HCT116 (cell line): ENCODE data around the gene DDX24. TPM values are rescaled to one million over a fixed set of nuclear protein-coding genes. Genes with fewer than 3 reads are reported as not detected.

Experiments used
- ATAC-seq: fragments of 200-7000 bp; cut with Tn5 transposase; 2 replicates; pipeline ENCODE4 v1.9.1; 2020; ENCODE audit warnings: mild to moderate bottlenecking, moderate library complexity
- BruUV-seq: library from RNA; stranded (reverse); fragments of 400-500 nt; replicated peaks from 2 replicates; lab custom pipeline; 2021; lab: Mats Ljungman, UMichigan
- CTCF ChIA-PET: fragments of 300-600 bp; sonication (Branson Sonifier 250); formaldehyde crosslinking; loops from one replicate; lab custom pipeline; 2021; ENCODE audit warnings: antibody characterized with exemption; lab: Charles Lee
- POLR2A ChIA-PET: fragments of 300-600, 350-600 bp; sonication (Branson Sonifier 250); formaldehyde crosslinking; loops from one replicate; lab custom pipeline; 2021; ENCODE audit warnings: antibody characterized with exemption; lab: Charles Lee
- RAD21 ChIA-PET, 2 experiments: fragments of 300-600 bp; sonication (Branson Sonifier 250); formaldehyde crosslinking; loops; one replicate each; lab custom pipeline; 2023; ENCODE audit warnings: low total read pairs in 2 of 2; ENCODE audit not compliant: uncharacterized antibody in 2 of 2, unreplicated experiment in 2 of 2, low non-redundant PET in 1 of 2; lab: Charles Lee
- DNase-seq: peaks from one replicate; pipeline ENCODE4 v3.0.0-alpha.2; 2010; ENCODE audit warnings: low read depth, low spot score
- H2AFZ ChIP-seq: fragments of 200-600 bp; shearing (Covaris generic), sonication (generic); 2 replicates; pipeline ENCODE4 v1.6.1; 2017; ENCODE audit warnings: low read depth, mixed run types, mixed read lengths, antibody characterized with exemption, low read length; ENCODE audit not compliant: poor library complexity, severe bottlenecking
- H3K27ac ChIP-seq: 2 replicates; pipeline ENCODE4 v1.5.1; 2012; ENCODE audit warnings: low read depth, low read length
- H3K27me3 ChIP-seq: fragments of 200-600 bp; sonication (generic); 2 replicates; pipeline ENCODE4 v1.6.1; 2016; ENCODE audit warnings: mixed run types, low read length, mixed read lengths; ENCODE audit not compliant: insufficient read depth
- H3K36me3 ChIP-seq, 2 experiments: fragments of 200-500 bp in 1 of 2; fragments of 200-600 bp in 1 of 2; sonication (Bioruptor generic) in 1 of 2; sonication (generic) in 1 of 2; 2 replicates each; pipeline versions ENCODE4 v1.5.1 to v1.6.1; 2014 to 2016; ENCODE audit warnings: low read length in 2 of 2, inconsistent platforms in 1 of 2, mixed read lengths in 1 of 2, mixed run types in 1 of 2; ENCODE audit not compliant: insufficient read depth in 2 of 2, control insufficient read depth in 1 of 2
- H3K4me1 ChIP-seq, 2 experiments: fragments of 200-600 bp in 1 of 2; sonication (generic) in 1 of 2; 2 replicates each; pipeline versions ENCODE4 v1.5.1 to v1.6.1; 2012 to 2017; ENCODE audit warnings: low read length in 2 of 2, inconsistent platforms in 1 of 2, mild to moderate bottlenecking in 1 of 2, mixed read lengths in 1 of 2, mixed run types in 1 of 2, moderate library complexity in 1 of 2; ENCODE audit not compliant: insufficient read depth in 2 of 2, control insufficient read depth in 1 of 2
- H3K4me2 ChIP-seq: fragments of 200-600 bp; sonication (generic); 2 replicates; pipeline ENCODE4 v1.6.1; 2017; ENCODE audit warnings: mixed run types, low read length, mixed read lengths
- H3K4me3 ChIP-seq, 2 experiments: fragments of 200-600 bp in 1 of 2; sonication (generic) in 1 of 2; replicated peaks in 1 of 2; 2 replicates each; pipeline ENCODE4 v1.5.1; 2011 to 2016; ENCODE audit warnings: low read length in 2 of 2, control low read depth in 1 of 2, low read depth in 1 of 2, mild to moderate bottlenecking in 1 of 2, mixed read lengths in 1 of 2, mixed run types in 1 of 2
- H3K79me2 ChIP-seq: fragments of 200-600 bp; sonication (generic); 2 replicates; pipeline ENCODE4 v1.6.1; 2017; ENCODE audit warnings: mild to moderate bottlenecking, mixed run types, low read length, moderate library complexity, mixed read lengths; ENCODE audit not compliant: insufficient read depth
- H3K9ac ChIP-seq: fragments of 200-600 bp; sonication (generic); 2 replicates; pipeline ENCODE4 v1.6.1; 2016; ENCODE audit warnings: low read length, mixed read lengths
- H3K9me2 ChIP-seq: fragments of 200-600 bp; sonication (generic), shearing (Covaris generic); 2 replicates; pipeline ENCODE4 v1.6.1; 2017; ENCODE audit warnings: mixed run types, mild to moderate bottlenecking, moderate library complexity; ENCODE audit not compliant: insufficient read depth
- H3K9me3 ChIP-seq, 2 experiments: fragments of 200-500 bp in 1 of 2; fragments of 200-600 bp in 1 of 2; sonication (Bioruptor generic) in 1 of 2; sonication (generic) in 1 of 2; 2 replicates each; pipeline ENCODE4 v1.6.1; 2014 to 2017; ENCODE audit warnings: low read length in 2 of 2, mixed read lengths in 2 of 2, inconsistent platforms in 1 of 2, low read depth in 1 of 2, mild to moderate bottlenecking in 1 of 2, mixed run types in 1 of 2, moderate library complexity in 1 of 2; ENCODE audit not compliant: control insufficient read depth in 1 of 2, insufficient read depth in 1 of 2
- H4K20me1 ChIP-seq: fragments of 200-600 bp; sonication (generic), shearing (Covaris generic); 2 replicates; pipeline ENCODE4 v1.6.1; 2017; ENCODE audit warnings: mixed run types, mild to moderate bottlenecking, moderate library complexity; ENCODE audit not compliant: insufficient read depth
- ATF3 ChIP-seq: IDR thresholded peaks from 2 replicates; pipeline ENCODE4 v1.6.1; 2012
- CBX3 ChIP-seq: IDR thresholded peaks from 2 replicates; pipeline ENCODE4 v1.6.1; 2012; ENCODE audit warnings: low read depth
- CEBPB ChIP-seq: IDR thresholded peaks from 2 replicates; pipeline ENCODE4 v1.6.1; 2012; ENCODE audit warnings: low read depth
- ELF1 ChIP-seq: IDR thresholded peaks from 2 replicates; pipeline ENCODE4 v1.6.1; 2012; ENCODE audit warnings: low read depth, borderline replicate concordance
- EZH2 ChIP-seq: fragments of 200-600 bp; sonication (generic); IDR thresholded peaks from 2 replicates; pipeline ENCODE4 v1.6.1; 2017; ENCODE audit warnings: antibody characterized with exemption, mixed run types
- FOSL1 ChIP-seq: IDR thresholded peaks from 2 replicates; pipeline ENCODE4 v1.6.1; 2012; ENCODE audit warnings: low read depth
- SRF ChIP-seq: IDR thresholded peaks from 2 replicates; pipeline ENCODE4 v1.6.1; 2012; ENCODE audit warnings: low read depth
- TCF7L2 ChIP-seq: IDR thresholded peaks from 2 replicates; pipeline ENCODE4 v1.7.0; 2011; ENCODE audit warnings: borderline replicate concordance, inconsistent platforms; ENCODE audit not compliant: insufficient read depth, insufficient read length; ENCODE audit errors: extremely low read depth
- ZFX ChIP-seq: fragments of 450-650 bp; IDR thresholded peaks from 2 replicates; pipeline ENCODE4 v1.6.1; 2017
- ZNF274 ChIP-seq: fragments of 200-500 bp; sonication (Bioruptor generic); IDR thresholded peaks from 2 replicates; pipeline ENCODE4 v1.6.1; 2014; ENCODE audit warnings: mild to moderate bottlenecking, low read depth, low read length, inconsistent platforms
- intact Hi-C: fragments of 100-400 bp; cut with micrococcal nuclease; formaldehyde crosslinking; loops from 2 replicates; pipeline ENCODE4 v1.10.0; 2022
- total RNA-seq: library from RNA; stranded (reverse); gene quantifications from one replicate; pipeline ENCODE4 v1.2.1, GENCODE V29; 2021; ENCODE audit not compliant: unreplicated experiment
- TF ChIP-seq, protein P1 (sequence below): IDR thresholded peaks from 2 replicates; pipeline ENCODE4 v1.6.1; 2011; ENCODE audit warnings: mild to moderate bottlenecking, low read length, moderate library complexity; ENCODE audit not compliant: insufficient replicate concordance; ENCODE audit errors: extremely low read depth
- TF ChIP-seq, protein P2 (sequence below), 3 experiments: fragments of 200-600 bp in 1 of 3; sonication (generic) in 1 of 3; IDR thresholded peaks in 2 of 3; conservative IDR thresholded peaks in 1 of 3; 2 replicates each; pipeline ENCODE4 v1.5.1; 2012 to 2017; ENCODE audit warnings: low read depth in 2 of 3, low read length in 2 of 3, antibody characterized with exemption in 1 of 3, borderline replicate concordance in 1 of 3, control low read depth in 1 of 3, mild to moderate bottlenecking in 1 of 3, mixed read lengths in 1 of 3, mixed run types in 1 of 3, moderate library complexity in 1 of 3; ENCODE audit not compliant: insufficient read depth in 1 of 3
- TF ChIP-seq, protein P3 (sequence below): IDR thresholded peaks from 2 replicates; pipeline ENCODE4 v1.6.1; 2012; ENCODE audit warnings: low read depth

Gene DDX24
- total RNA-seq, 1 experiment from 2014 or later: 169 TPM

DNA sequence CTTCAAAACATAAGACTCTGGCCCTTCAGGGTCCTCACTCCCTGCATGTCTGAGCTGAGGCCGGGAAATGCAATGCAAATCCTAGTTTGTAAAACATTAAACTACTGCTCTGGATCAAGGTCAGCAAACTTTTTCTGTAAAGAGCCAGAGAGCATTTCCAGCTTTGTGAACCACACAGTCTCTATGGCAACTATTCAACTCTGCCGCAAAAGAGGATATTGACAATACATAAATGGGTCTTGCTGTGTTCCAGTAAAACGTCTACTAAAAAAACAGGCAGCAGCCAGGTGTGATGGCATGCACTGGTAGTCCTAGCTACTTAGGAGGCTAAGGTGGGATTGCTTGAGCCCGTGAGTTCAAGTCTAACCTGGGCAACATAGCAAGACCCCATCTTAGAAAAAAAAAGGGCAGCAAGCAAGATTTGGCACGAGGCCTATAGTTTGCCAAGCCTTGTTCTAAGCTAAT lies 22.3 kb downstream of the DDX24 start:
- ChIA-PET POLR2A (no interaction called here), CTCF (interaction anchor here (2.7 kb wide), 1 partner anchor 73 kb away, joined by 5 read pairs; no protein-coding TSS in a partner anchor), RAD21 (no interaction called here)
- H3K27me3 ChIP-seq: no peaks in the 10 kb centered on the region
- H3K9ac ChIP-seq: no peak overlapping the region
- H3K27ac ChIP-seq: no peak overlapping the region
- DNase-seq (no peak), ATAC-seq (no peak)
- H2AFZ ChIP-seq: no peak overlapping the region
- H3K4me1 ChIP-seq: 0 out of 4 replicates have a peak, but pooled peaks cover 0 to 5% of the 10 kb centered on the region in 2 experiments
- no TSS peak for BruUV-seq
- intact Hi-C loops: no loop called here
- H3K4me2 ChIP-seq: no peak overlapping the region
- H3K36me3 ChIP-seq: peaks cover 61 to 67% of the 10 kb centered on the region in 2 experiments
- H4K20me1 ChIP-seq: peaks cover 6% of the 10 kb centered on the region; the same call in 1 of the 2 replicates
- no peaks in the 10 kb centered on the region for H3K9me3 ChIP-seq
- H3K9me2 ChIP-seq: no peaks in the 10 kb centered on the region
- peaks cover 54% of the 10 kb centered on the region for H3K79me2 ChIP-seq
- H3K4me3 ChIP-seq: no peak overlapping the region
- TF ChIP-seq EZH2 (no peak), CEBPB (no peak), ZNF274 (no peak), TCF7L2 (no peak), FOSL1 (no peak), ATF3 (no peak), SRF (no peak), ELF1 (no peak), ZFX (no peak), CBX3 (no peak)
- TF ChIP-seq, protein P1, sequence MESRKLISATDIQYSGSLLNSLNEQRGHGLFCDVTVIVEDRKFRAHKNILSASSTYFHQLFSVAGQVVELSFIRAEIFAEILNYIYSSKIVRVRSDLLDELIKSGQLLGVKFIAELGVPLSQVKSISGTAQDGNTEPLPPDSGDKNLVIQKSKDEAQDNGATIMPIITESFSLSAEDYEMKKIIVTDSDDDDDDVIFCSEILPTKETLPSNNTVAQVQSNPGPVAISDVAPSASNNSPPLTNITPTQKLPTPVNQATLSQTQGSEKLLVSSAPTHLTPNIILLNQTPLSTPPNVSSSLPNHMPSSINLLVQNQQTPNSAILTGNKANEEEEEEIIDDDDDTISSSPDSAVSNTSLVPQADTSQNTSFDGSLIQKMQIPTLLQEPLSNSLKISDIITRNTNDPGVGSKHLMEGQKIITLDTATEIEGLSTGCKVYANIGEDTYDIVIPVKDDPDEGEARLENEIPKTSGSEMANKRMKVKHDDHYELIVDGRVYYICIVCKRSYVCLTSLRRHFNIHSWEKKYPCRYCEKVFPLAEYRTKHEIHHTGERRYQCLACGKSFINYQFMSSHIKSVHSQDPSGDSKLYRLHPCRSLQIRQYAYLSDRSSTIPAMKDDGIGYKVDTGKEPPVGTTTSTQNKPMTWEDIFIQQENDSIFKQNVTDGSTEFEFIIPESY: no peak
- TF ChIP-seq, protein P2, sequence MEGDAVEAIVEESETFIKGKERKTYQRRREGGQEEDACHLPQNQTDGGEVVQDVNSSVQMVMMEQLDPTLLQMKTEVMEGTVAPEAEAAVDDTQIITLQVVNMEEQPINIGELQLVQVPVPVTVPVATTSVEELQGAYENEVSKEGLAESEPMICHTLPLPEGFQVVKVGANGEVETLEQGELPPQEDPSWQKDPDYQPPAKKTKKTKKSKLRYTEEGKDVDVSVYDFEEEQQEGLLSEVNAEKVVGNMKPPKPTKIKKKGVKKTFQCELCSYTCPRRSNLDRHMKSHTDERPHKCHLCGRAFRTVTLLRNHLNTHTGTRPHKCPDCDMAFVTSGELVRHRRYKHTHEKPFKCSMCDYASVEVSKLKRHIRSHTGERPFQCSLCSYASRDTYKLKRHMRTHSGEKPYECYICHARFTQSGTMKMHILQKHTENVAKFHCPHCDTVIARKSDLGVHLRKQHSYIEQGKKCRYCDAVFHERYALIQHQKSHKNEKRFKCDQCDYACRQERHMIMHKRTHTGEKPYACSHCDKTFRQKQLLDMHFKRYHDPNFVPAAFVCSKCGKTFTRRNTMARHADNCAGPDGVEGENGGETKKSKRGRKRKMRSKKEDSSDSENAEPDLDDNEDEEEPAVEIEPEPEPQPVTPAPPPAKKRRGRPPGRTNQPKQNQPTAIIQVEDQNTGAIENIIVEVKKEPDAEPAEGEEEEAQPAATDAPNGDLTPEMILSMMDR (IDR thresholded peaks at IDR 0.05 in 2 of 3, conservative IDR thresholded peaks at IDR 0.05 in 1 of 3; ENCODE audit: borderline replicate concordance in 1 of 3, insufficient read depth in 1 of 3, low read depth in 2 of 3, low read length in 2 of 3): no peak
- TF ChIP-seq, protein P3, sequence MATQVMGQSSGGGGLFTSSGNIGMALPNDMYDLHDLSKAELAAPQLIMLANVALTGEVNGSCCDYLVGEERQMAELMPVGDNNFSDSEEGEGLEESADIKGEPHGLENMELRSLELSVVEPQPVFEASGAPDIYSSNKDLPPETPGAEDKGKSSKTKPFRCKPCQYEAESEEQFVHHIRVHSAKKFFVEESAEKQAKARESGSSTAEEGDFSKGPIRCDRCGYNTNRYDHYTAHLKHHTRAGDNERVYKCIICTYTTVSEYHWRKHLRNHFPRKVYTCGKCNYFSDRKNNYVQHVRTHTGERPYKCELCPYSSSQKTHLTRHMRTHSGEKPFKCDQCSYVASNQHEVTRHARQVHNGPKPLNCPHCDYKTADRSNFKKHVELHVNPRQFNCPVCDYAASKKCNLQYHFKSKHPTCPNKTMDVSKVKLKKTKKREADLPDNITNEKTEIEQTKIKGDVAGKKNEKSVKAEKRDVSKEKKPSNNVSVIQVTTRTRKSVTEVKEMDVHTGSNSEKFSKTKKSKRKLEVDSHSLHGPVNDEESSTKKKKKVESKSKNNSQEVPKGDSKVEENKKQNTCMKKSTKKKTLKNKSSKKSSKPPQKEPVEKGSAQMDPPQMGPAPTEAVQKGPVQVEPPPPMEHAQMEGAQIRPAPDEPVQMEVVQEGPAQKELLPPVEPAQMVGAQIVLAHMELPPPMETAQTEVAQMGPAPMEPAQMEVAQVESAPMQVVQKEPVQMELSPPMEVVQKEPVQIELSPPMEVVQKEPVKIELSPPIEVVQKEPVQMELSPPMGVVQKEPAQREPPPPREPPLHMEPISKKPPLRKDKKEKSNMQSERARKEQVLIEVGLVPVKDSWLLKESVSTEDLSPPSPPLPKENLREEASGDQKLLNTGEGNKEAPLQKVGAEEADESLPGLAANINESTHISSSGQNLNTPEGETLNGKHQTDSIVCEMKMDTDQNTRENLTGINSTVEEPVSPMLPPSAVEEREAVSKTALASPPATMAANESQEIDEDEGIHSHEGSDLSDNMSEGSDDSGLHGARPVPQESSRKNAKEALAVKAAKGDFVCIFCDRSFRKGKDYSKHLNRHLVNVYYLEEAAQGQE: no peak
- TF ChIP-seq, all 23 proteins: peak for 0
